ENCODE data around the gene CAMTA1.

Gene CAMTA1

DNA sequence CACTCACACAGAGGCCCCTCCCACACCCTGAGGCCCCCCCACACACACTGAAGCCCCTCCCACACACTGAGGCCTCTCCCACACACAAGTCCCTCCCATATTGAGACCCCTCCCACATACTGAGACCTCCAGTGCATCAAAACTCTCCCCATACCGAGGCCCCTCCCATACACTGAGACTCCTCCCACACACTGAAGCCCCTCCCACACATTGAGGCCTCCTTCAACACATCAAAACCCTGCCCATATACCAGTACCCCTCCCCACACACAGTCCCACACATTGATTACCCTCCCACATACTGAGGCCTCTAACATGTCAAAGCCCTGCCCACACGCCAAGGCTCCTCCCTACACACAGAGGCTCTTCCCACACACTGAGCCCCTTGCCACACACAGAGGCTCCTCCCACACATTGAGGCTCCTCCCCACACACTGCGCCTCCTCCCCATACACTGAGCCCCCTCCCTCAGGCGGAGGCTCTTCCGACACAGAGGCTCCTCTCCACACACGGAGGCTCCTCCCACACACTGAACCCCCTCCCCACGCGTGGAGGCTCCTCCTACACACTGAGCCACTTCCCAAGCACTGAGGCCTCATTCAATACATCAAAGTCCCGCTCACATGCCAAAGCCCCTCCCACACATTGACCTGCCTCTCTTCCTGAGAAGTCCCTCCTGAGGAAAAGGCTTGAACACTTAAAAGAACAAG lies 392.3 kb downstream of the CAMTA1 start:
- no peak for DNase-seq

DNA sequence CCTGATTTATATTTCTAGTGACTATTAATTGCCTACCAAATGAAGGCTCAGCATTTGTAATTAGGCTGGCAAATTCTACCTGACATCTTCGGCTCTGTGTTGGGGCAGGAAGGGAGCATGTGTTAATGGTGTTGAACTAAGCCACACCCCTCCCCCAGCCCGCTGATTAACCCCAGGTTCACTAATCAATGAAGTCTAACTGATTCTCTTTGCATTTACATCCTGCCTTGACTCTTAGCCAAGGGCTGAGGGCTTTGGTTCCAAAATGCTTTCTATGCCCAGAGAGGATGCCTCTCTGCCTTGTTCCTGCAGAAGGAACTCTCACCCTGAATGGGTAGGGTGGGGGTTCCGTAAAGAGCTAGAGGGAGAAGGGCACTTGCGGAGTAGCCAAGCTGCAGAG lies 393.1 kb downstream of the CAMTA1 start:
- no peak for DNase-seq

GRCh38 chr1:7178741-7179140 lies 393.5 kb downstream of the CAMTA1 start:
- no peak for DNase-seq

DNA sequence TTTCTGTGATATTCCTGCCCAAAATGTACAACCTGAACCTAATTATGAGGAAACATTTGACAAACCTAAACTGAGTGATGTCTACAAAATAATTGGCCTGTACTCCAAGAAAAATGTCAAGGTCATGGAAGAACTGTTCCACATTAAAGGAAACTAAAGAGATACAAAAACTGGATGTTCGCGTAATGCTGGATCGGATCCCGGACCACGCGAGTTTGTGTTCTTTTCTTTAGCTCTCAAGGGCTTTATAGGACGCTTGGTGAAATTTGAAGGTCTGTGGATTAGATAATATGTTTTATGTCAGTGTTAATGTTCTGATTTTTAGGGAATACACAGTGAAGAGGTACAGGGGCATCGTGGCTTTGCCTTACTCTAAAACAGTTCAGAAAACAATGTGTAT lies 400.5 kb downstream of the CAMTA1 start:
- DNase-seq, result no peak

DNA sequence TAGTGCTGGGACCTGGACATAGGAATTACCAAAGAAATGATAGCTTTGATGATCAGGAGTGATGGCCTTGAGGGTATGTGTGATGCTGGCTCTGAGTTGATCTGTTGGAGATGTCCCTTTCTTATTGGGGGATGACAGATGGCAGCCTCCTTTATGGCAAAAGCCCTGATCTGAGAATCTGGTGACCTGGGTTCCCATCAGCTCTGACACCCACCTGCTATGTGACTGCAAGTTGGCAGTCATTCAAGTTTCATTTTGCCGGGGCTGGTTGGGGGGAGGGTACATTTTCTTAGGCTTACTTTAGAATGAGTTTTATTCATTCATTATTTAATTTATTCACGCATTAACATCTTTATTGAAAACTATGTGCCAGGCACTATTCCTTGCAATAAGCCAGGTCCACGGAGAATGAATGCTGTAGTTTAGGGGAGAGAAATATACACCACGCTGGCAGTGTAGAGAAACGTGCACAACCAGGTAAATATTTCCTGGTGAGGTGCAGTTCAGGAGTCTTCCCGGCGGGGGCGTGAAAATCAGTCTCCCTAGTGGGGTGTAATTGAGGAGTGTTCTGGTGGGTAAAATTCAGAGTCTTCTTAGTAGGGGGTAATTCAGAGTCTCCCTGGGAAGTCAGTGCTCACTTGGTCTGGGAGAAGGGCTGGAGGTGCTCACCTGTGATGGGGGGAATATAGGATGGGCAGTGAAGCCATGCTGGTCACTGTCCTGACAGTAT lies 401.3 kb downstream of the CAMTA1 start:
- DNase-seq, result no peak

DNA sequence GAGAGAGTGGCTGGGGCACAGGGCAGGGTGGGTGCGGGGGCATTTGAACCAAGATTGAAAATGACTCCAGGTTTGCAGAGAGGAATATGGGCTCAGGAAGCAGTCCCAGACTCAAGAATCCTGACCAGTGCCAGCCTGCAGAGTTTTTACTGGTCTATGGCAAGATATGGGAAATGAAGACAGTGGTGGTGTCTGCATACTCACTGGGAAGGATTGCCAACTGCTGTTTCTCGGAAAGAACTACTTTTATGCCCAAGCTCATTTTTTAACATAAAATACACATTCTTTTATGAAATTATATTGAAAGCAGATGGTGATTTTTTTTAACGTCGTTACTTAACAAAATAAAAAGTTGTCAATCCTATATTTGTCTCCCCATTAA lies 401.8 kb downstream of the CAMTA1 start:
- no peak for DNase-seq

DNA sequence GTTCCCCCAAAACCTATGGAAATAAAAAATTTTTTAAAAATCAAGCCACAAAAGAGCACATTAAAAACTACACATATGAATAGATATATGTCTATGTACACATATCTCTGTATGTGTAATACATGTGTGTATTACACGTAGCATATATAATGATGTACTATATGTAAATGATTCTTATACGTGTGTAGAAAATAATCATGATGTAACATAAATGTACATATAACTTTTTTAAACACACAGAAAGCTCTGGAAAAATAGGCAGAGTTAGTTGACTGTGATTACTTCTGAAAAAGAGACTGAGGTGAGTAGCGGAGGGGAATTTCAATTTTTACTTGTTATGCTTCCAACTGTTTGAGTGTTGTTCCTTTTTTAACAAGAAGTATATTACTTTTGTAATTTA lies 405.0 kb downstream of the CAMTA1 start:
- no peak for DNase-seq

DNA sequence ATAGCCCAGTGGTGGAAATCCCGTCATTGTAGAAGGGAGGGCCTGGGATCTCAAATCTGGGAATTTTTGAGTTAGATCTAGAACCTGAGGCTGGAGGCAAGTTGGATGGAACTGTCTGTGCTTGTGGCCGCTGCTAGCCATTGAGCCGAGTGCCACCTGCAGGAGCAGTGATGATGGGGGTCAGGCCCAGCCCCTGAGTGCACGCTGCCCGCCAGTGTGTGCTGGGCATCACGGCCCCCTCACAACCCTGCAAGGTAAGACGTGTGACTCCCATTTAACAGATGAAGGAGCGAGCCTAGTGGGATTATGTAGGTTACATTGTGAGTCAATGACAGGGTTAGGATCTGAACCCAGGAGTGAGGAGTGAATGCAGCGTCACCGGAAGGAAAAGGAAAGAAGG lies 407.2 kb downstream of the CAMTA1 start:
- no peak for DNase-seq

GRCh38 chr1:7196036-7196911 lies 411.0 kb downstream of the CAMTA1 start:
- no peak for DNase-seq

DNA sequence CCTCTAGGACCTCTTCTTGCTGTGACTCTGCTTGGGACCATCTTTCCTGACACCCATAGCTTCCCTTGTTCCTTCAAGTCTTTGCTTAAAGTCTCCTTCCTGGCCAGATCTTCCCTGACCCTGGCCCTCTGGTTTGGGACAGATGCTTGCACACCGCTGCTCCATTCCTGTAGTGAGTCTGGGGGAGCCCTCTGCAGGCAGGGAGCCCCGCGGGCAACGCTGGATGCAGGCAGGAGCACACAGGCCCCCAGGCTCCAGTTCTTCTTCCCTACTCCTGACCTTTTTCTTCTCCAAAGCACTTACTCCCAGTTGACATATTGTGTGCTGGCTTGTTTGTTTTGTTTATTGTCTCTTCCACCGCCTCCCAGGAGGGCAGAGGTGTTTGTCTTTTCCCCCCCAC lies 413.4 kb downstream of the CAMTA1 start:
- no peak for DNase-seq

DNA sequence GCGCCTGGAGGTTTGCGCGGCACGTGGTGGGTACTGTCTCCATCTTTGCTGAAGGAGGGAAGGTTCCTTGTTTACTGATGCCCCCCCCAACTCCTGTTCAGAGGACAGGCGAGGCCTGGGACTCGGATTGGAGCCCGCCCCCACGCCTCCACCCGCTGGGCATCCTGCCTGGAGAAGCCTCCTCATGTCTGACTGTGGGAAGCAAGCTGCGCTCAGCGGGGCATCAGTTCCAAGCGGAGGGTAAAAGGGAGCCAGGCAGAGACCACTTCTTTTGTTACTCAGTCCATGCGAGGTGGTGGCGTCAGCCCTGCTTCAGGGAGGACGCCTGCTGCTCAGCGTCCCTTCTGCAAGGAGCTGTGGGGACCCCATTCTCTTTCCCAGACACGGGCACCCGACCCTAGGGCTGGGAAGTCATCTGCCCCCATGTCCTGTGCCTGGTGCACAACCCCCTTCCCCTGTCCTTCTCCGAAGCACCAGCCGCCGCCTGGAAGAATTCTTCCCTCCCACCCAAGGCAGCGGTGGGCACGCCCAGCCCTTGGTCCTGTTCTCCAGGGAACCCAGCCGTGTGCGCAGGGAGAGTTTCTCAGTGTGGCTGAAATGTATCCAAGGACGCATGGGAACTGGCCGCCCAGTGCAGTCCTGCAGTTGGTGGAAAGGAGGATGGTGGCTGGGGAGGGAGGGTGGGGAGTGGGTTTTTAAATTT lies 414.0 kb downstream of the CAMTA1 start:
- no peak for DNase-seq

DNA sequence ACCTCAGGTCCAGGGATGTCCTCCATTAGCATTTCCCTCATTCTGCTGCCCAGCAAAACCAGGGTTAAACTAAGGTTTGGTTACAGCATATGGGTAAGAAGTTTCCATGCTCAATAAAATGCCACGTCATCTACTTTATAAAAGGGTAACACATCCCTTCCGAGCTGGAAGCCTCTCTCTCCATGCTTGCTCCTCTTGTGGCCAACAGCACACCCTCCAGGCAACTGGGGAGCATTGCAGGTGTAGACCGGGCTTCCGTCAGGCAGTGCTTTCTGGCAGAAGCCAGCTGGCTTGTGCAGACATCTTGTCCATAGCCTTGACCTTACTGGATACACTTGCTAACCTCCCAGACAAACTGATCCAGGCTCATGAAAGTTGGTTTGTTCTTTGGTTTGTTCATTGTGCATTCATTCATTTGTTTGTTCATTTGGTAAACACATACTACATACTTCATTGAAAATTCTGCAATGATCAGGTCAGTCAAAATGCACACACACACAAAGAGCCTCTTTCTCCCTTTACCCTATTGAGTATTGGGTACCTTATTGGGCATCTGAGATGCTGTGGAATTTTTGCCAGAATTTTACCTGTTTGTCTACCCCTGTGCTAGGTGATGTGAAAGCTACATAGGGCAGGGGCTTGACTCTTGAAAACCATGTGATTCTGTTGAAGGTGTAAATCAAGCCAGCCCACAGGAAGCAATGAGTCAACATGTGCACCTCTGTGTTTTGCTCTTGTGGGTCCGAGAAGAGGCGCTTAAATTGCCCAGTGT lies 422.8 kb downstream of the CAMTA1 start:
- DNase-seq, result peak; percentile 79

- no peak for DNase-seq
Observed at GRCh38 chr1:7208647-7209180, 423.5 kb downstream of the CAMTA1 start.

DNA sequence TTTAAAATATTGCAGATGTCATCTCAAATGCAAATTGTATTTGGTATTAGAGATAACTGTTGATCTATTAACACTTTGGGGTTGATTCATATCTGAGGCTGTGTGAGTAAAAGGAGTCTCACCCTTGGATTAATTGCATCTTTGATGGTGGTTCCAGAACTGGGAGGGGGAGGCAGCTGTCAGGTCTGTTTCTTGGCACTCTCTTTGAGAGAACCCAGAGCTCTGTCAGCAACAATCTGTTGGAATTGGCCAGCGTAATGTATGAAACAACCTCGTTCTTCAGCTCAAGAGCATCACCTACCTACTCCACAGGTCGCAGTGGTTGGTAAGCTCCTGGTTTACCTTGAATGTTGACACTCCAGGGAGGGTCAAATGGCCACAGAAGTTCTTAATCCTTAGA lies 424.1 kb downstream of the CAMTA1 start:
- no peak for DNase-seq

DNA sequence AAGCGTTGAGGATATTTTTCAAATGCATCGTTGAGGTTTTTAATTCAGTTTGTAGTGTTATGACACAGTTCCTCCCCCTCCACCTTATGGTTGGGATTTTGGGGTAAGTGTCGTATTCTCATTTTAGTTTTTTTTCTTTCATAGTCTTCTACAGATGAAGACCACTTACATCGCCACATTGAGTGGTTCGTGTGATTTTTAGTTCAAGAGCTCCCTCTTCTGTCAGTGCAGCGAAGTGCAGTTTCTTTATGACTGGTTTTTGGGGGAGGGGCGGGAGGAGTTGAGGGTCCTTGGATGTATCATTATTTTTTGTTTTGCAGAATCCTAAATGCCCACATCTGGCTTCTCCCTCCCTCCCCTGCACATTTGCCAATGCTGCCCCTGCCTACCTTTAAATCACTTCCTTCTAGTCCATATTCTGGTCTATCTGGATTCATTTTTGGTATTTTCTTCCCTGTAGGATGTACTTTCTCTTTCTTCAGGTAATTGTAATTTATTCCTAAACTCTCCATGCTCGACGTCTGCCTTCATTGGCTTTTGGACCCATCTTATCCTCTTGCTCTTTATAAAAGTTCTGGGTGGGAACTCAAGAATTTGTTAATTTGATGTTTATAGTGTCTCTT lies 433.1 kb downstream of the CAMTA1 start:
- peak; percentile 44 for DNase-seq

DNA sequence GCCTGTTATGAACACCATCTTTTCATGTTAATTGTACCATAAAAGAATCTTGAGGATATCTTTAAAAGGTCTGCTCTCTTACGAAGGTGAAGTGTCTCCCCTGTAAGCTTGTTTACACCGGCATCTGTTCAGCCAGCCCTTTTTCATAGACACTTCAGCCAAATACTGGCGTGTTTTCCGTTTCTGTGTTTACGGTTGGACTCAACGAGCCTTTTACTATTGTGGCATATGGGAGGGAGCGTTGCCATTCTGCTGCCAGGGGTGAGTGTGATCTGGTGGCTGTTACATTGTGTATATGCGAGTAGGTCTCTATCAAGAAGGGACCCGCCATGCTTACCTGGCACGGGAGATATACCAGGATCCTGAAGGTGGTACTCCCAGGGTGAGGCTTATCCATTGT lies 433.8 kb downstream of the CAMTA1 start:
- no peak for DNase-seq

DNA sequence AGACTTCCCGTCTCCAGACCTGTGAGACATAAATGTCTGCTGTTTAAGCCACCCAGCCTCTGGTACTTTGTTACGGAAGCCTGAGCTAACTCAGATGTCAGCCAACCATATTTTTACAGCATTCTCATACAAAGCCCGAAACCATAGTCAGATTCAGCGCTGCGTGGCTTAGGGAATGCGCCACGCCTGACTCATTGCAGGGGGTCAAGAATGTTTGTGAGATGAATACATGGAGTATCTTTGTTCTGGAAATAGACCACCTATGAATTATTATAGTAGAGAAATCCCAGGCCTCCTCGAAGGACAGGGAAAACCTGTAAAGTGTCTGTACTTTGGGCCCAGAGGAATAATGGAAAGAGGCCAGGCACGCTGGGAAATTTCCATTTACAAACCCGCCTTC lies 434.8 kb downstream of the CAMTA1 start:
- no peak for DNase-seq

DNA sequence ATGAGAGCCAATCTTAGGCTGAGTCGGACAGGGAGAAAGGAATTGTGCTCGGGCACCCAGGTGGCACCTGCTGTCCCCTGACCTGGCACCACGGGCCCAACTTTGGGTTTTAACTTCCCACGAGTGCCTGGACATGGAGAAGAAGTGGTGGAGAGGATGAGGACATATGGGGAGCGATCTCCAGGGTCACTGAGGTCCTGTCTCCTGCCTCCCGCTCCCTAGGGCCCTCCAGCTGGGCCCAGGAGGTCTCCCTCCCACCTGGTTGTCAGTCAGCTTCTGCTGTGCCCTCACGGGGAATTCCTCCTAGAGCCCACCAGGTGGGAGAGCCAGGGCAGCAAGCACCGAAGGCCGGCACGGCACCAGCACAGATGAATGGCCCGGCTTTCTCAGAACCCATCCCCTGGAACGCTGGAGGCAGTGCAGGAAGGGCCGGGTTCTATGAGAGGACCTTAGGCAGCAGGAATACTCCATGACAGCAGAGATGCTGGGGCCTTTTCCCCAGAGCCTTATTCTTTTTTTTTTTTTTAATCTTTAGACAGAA lies 435.5 kb downstream of the CAMTA1 start:
- no peak for DNase-seq

DNA sequence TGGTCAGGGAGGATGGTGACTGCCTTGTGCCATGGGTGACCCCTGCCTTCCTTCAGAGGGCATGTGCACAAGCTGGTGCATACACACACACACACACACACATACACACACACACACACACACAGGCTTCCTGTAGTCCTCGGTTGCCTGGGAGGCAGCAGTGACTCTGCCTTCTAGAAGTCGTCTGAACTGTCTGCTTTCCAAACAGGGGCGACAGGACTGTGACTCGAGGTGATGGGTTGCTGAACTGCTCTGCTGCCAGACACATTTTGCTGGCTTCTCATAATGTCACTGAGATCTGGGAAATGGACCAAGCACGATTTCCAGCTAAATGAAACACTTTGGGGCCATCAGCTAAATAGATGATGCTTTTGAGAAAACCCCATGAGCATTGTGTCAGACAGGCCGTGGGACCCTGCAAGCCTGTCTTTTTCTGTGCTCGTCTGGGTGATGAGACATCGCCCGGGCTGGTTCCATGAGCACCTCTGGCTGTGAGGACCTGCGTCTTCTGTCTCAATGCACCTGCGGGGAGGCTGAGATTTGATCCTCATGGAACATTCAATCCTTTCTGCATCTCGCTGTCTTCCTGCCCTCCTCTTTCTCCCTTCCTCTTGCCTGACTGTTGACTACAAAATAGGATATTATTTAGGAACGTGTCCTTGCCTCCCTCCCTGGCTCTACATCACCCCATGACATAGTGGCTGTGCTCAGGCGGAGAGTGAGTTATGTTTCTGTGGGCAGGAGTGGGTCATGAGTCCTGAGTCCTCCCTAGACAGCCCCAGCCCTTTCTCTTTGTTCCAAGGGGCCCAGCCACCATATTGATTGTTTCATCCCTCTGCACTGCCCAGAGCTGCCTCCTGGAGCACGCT lies 436.8 kb downstream of the CAMTA1 start:
- DNase-seq, result no peak

- no peak for DNase-seq
Observed at GRCh38 chr1:7222695-7223015, 437.4 kb downstream of the CAMTA1 start.

Measured in NCI-H510A (cell line).